ENCODE measurements around the gene FCGR3B. TPM values are rescaled to one million over a fixed set of nuclear protein-coding genes. Genes with fewer than 3 reads are reported as not detected.
"Not testable (repeated sequence)": the region's sequence is repeated elsewhere in the genome, so short reads cannot be mapped to it uniquely, and the experiment has no call there.

Gene FCGR3B
- total RNA-seq, 1 experiment from 2014 or later, result not detected

DNA sequence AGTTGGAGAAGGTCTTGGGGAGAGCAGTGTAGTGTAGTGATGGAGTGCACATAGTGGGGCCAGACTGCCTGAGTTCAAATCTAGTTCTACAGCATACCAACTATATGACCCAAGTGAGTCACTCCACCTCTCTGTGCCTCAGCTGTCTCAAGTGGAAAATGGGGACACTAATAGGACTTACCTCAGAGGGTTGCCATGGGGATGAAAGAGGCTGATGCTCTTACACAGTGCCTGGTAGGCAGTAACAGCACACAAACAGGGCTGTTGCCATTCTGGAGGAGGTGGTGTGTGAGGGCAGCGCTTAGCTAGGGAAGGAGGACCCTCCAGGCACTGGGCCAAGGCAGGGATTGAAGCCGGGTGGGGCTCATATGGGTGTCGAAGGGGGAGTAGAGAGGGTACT, 43.5 kb upstream of the FCGR3B start:
- ATAC-seq; BruUV-seq (replicated peaks); POLR2A ChIA-PET; in situ Hi-C loops (cut with HindIII; ENCODE audit: low pct_unique_long_range_greater_than_20kb, low sequenced_read_pairs); H3K36me3 ChIP-seq (ENCODE audit: control insufficient read depth, insufficient read depth, low read length); H3K4me3 ChIP-seq (ENCODE audit: low read depth in 2 of 2, low read length in 2 of 2); H3K27ac ChIP-seq (ENCODE audit: low read length); CTCF ChIA-PET; H3K9me3 ChIP-seq (ENCODE audit: control insufficient read depth, insufficient read depth, low read depth, low read length); intact Hi-C loops (cut with micrococcal nuclease; ENCODE audit: unreplicated experiment); DNase-seq (ENCODE audit: low read depth, low spot score); H3K4me1 ChIP-seq (ENCODE audit: control insufficient read depth, insufficient read depth, low read length); H3K27me3 ChIP-seq (ENCODE audit: control insufficient read depth, insufficient read depth, low read length): not testable (repeated sequence)

DNA sequence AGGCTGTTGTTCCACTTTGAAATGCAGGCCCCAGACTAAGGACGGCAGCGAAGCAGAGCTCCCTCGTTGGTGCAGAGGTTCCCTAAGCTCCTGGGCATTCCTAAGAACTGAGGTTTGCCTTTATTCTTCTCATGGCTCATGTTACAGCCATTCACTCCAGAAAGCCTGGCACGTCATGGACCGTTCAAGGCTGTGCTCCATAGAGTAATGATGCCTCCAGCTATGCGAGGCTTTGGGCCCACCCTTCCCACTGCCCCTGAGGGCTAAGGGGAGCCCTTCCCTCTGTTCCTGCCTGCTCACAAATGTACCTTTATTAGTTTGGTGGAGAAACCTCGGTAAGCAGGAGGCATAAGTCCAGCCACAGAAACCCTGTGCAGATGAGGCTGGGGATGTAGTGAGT, 42.5 kb upstream of the FCGR3B start:
- DNase-seq (ENCODE audit: low read depth, low spot score); in situ Hi-C loops (cut with HindIII; ENCODE audit: low pct_unique_long_range_greater_than_20kb, low sequenced_read_pairs); H3K4me3 ChIP-seq (ENCODE audit: low read depth in 2 of 2, low read length in 2 of 2); intact Hi-C loops (cut with micrococcal nuclease; ENCODE audit: unreplicated experiment); ATAC-seq; H3K36me3 ChIP-seq (ENCODE audit: control insufficient read depth, insufficient read depth, low read length); H3K9me3 ChIP-seq (ENCODE audit: control insufficient read depth, insufficient read depth, low read depth, low read length); H3K27ac ChIP-seq (ENCODE audit: low read length); H3K27me3 ChIP-seq (ENCODE audit: control insufficient read depth, insufficient read depth, low read length); POLR2A ChIA-PET; CTCF ChIA-PET; H3K4me1 ChIP-seq (ENCODE audit: control insufficient read depth, insufficient read depth, low read length); BruUV-seq (replicated peaks): not testable (repeated sequence)

DNA sequence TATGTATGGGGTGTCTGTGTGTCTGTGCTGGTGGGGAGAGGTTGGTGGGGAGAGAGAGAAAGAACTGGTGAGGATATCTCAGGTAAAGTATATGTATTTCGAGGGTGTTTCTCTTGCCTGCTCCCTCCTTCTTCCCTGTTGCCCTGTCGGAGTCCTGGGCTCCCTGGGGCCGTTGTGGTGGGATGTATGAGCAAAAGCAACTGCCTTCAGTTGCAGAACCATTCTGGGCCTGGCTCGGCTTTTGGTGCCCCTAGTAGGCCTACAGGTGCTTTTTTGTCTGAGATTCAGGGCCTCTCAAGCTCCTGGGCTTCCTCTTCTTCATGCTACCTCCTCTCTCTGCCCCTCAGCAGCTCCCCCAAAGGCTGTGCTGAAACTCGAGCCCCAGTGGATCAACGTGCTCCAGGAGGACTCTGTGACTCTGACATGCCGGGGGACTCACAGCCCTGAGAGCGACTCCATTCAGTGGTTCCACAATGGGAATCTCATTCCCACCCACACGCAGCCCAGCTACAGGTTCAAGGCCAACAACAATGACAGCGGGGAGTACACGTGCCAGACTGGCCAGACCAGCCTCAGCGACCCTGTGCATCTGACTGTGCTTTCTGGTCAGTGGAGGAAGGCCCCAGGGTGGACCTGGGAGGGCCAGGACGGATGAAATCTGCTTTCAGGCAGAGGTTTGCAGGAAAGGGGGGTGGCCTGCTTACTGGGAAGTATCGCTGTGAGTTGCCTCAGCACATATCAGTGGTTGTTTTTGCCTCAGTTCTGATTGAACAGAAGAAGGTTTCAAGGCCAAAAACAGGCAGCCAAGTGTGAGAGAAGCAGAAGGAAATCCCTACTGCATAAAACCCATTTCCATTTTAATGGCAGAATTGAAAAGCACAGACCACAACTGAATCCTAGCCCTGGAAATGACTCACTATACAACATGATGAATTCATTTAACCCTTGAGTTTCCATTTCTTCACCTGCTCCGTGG, 40.4 kb upstream of the FCGR3B start:
- BruUV-seq (replicated peaks); POLR2A ChIA-PET; H3K36me3 ChIP-seq (ENCODE audit: control insufficient read depth, insufficient read depth, low read length); H3K9me3 ChIP-seq (ENCODE audit: control insufficient read depth, insufficient read depth, low read depth, low read length); H3K4me1 ChIP-seq (ENCODE audit: control insufficient read depth, insufficient read depth, low read length); DNase-seq (ENCODE audit: low read depth, low spot score); in situ Hi-C loops (cut with HindIII; ENCODE audit: low pct_unique_long_range_greater_than_20kb, low sequenced_read_pairs); H3K27ac ChIP-seq (ENCODE audit: low read length); H3K27me3 ChIP-seq (ENCODE audit: control insufficient read depth, insufficient read depth, low read length); intact Hi-C loops (cut with micrococcal nuclease; ENCODE audit: unreplicated experiment); H3K4me3 ChIP-seq (ENCODE audit: low read depth in 2 of 2, low read length in 2 of 2); CTCF ChIA-PET; ATAC-seq: not testable (repeated sequence)

DNA sequence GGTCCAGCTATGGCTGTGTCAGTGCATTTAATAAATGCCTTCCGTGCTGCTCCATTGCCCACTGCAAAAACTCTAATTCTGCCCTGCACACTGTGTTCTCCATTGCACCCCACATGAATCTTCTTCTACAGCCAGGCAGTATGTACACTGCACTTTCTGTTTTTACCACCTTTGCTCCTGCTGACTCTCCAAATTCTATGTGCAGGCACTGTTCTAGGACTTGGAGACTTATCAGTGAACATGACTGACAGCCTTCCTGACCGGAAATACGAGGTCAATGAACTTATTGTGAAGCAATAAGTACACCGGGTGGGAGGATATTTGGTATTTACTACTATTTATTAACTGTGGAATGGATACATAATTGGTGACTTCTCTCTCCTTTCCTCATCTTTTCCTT, 33.7 kb upstream of the FCGR3B start:
- BruUV-seq (replicated peaks); in situ Hi-C loops (cut with HindIII; ENCODE audit: low pct_unique_long_range_greater_than_20kb, low sequenced_read_pairs); H3K36me3 ChIP-seq (ENCODE audit: control insufficient read depth, insufficient read depth, low read length); H3K4me1 ChIP-seq (ENCODE audit: control insufficient read depth, insufficient read depth, low read length); H3K27ac ChIP-seq (ENCODE audit: low read length); CTCF ChIA-PET; ATAC-seq; H3K4me3 ChIP-seq (ENCODE audit: low read depth in 2 of 2, low read length in 2 of 2); POLR2A ChIA-PET; H3K9me3 ChIP-seq (ENCODE audit: control insufficient read depth, insufficient read depth, low read depth, low read length); H3K27me3 ChIP-seq (ENCODE audit: control insufficient read depth, insufficient read depth, low read length); intact Hi-C loops (cut with micrococcal nuclease; ENCODE audit: unreplicated experiment); DNase-seq (ENCODE audit: low read depth, low spot score): not testable (repeated sequence)

DNA sequence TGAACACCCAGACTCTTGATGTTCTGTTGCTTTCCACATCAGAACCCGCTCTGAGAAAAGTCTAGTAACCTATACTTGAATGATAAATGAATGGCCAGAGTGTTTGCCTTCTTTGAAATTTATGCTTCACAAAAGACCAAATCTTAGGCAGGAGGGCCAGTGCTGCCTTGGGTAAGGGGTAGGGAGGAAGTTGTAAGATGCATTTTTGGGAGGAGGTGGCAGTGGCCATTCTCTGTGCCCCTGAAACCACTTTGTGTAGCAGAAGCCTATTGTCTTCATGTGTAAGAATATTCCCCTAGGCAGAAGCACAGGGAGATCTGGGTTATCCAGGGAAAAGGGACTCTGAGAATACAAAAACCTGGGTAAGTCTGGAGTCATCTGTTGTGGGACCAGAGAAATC, 32.6 kb upstream of the FCGR3B start:
- H3K36me3 ChIP-seq (ENCODE audit: control insufficient read depth, insufficient read depth, low read length); H3K27me3 ChIP-seq (ENCODE audit: control insufficient read depth, insufficient read depth, low read length); DNase-seq (ENCODE audit: low read depth, low spot score); intact Hi-C loops (cut with micrococcal nuclease; ENCODE audit: unreplicated experiment); ATAC-seq; BruUV-seq (replicated peaks); H3K4me3 ChIP-seq (ENCODE audit: low read depth in 2 of 2, low read length in 2 of 2); POLR2A ChIA-PET; in situ Hi-C loops (cut with HindIII; ENCODE audit: low pct_unique_long_range_greater_than_20kb, low sequenced_read_pairs); H3K4me1 ChIP-seq (ENCODE audit: control insufficient read depth, insufficient read depth, low read length); H3K27ac ChIP-seq (ENCODE audit: low read length); H3K9me3 ChIP-seq (ENCODE audit: control insufficient read depth, insufficient read depth, low read depth, low read length); CTCF ChIA-PET: not testable (repeated sequence)

DNA sequence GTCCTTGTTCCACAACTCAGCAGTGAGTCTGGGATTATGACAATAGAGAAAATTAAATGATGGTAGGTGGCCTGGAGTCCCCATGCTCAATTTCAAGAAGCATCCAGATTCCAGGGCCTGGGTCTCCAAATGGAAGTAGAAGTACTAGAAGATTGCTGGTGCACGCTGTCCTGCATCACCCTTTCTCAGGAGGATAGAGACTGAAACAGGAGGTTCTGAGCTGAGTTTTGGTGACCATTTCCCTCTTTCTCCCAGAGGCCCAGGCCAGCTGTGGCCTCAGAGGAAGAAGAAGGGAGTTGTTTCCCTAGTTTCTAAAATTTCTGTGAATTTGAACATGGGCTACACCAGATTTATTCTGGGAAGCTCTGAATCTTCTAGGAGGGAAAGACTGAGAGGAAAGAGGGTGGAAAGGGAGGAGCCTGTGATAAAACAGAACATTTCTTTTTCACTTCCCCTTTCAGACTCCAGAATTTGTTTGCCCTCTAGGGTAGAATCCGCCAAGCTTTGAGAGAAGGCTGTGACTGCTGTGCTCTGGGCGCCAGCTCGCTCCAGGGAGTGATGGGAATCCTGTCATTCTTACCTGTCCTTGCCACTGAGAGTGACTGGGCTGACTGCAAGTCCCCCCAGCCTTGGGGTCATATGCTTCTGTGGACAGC, 31.8 kb upstream of the FCGR3B start, which contains the start of gene FCGR2B:
Gene FCGR2B (plus strand): TSS at position 460 of the 656 bp plus-strand sequence. CDS start 99 bp downstream, at position 559.
- CTCF ChIA-PET; H3K9me3 ChIP-seq (ENCODE audit: control insufficient read depth, insufficient read depth, low read depth, low read length); intact Hi-C loops (cut with micrococcal nuclease; ENCODE audit: unreplicated experiment); H3K27me3 ChIP-seq (ENCODE audit: control insufficient read depth, insufficient read depth, low read length); H3K4me1 ChIP-seq (ENCODE audit: control insufficient read depth, insufficient read depth, low read length); DNase-seq (ENCODE audit: low read depth, low spot score); H3K27ac ChIP-seq (ENCODE audit: low read length); in situ Hi-C loops (cut with HindIII; ENCODE audit: low pct_unique_long_range_greater_than_20kb, low sequenced_read_pairs); BruUV-seq (replicated peaks); ATAC-seq; H3K4me3 ChIP-seq (ENCODE audit: low read depth in 2 of 2, low read length in 2 of 2); POLR2A ChIA-PET; H3K36me3 ChIP-seq (ENCODE audit: control insufficient read depth, insufficient read depth, low read length): not testable (repeated sequence)

DNA sequence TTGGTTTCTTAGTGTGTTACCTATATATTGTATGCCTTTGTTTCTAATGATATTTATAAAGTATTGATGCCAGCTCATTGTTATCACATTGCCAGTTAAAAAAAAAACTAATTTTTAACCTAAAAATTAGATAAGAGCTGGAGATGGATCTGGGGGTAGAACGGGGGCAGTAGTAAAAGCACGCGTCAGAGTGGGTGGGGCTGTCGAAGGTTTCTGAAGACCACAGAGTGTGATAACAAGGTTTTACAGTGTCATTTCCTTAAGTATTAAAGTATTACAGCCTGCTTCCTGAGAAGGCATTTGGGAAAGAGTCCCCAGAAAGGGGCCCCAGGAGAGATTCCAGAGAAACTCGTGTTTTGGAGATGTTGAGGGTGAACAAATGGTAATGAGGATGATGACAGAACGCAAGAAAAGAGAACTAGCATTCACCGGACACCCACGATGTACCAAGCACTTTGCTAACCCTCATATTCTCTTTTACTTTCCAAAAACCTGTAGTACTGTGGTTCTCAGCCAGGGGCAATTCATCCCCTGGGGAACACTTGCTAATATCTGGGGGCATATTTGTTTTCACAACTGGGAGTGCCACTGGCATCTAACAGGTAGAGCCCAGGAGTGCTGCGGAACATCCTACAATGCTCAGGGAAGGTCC, 30.8 kb upstream of the FCGR3B start:
- CTCF ChIA-PET; POLR2A ChIA-PET; H3K4me3 ChIP-seq (ENCODE audit: low read depth in 2 of 2, low read length in 2 of 2); in situ Hi-C loops (cut with HindIII; ENCODE audit: low pct_unique_long_range_greater_than_20kb, low sequenced_read_pairs); H3K9me3 ChIP-seq (ENCODE audit: control insufficient read depth, insufficient read depth, low read depth, low read length); H3K27ac ChIP-seq (ENCODE audit: low read length); H3K27me3 ChIP-seq (ENCODE audit: control insufficient read depth, insufficient read depth, low read length); ATAC-seq; intact Hi-C loops (cut with micrococcal nuclease; ENCODE audit: unreplicated experiment); H3K36me3 ChIP-seq (ENCODE audit: control insufficient read depth, insufficient read depth, low read length); DNase-seq (ENCODE audit: low read depth, low spot score); H3K4me1 ChIP-seq (ENCODE audit: control insufficient read depth, insufficient read depth, low read length); BruUV-seq (replicated peaks): not testable (repeated sequence)

Data from Panc1 (cell line).